Right cardiac atrium (tissue), 5 donors: ENCODE data around the gene KANSL1L. TPM values are rescaled to one million over a fixed set of nuclear protein-coding genes. Genes with fewer than 3 reads are reported as not detected.

ENCODE experiments used
- ATAC-seq, 2 donors: fragments of 200-7000 bp; cut with Tn5 transposase; one replicate each; pipeline versions ENCODE4 v1.8.0 to v1.9.1; 2020; ENCODE audit warnings: moderate library complexity in 2 of 2, mild to moderate bottlenecking in 1 of 2
- DNase-seq, 3 donors: peaks; one replicate each; pipeline ENCODE4 v3.0.0-alpha.2; 2020
- H3K27ac ChIP-seq: one replicate; pipeline ENCODE4 v1.5.1; 2013; ENCODE audit warnings: mild to moderate bottlenecking, low read length, control low read depth, moderate library complexity
- H3K27me3 ChIP-seq: one replicate; pipeline ENCODE4 v1.6.1; 2013; ENCODE audit not compliant: control insufficient read depth, insufficient read depth
- H3K4me1 ChIP-seq: one replicate; pipeline ENCODE4 v1.6.1; 2013; ENCODE audit warnings: low read length; ENCODE audit not compliant: control insufficient read depth, insufficient read depth
- H3K4me3 ChIP-seq: one replicate; pipeline ENCODE4 v1.5.1; 2013; ENCODE audit warnings: low read length, control low read depth
- H3K9me3 ChIP-seq: one replicate; pipeline ENCODE4 v1.6.1; 2013; ENCODE audit warnings: low read length; ENCODE audit not compliant: control insufficient read depth
- WGBS: extraction: QIAGEN DNeasy Blood & Tissue Kit; methylation state at CpG from one replicate; pipeline ENCODE4 v1.1.7; 2013; 5-methylcytosine and 5-hydroxymethylcytosine counted together
- intact Hi-C, 4 donors: fragments of 100-400 bp; cut with DNase I; formaldehyde crosslinking; loops; one replicate each; pipeline versions ENCODE4 v1.11.0 to v1.14.0; 2022 to 2023
- long read RNA-seq, 4 donors: library from polyadenylated mRNA; unstranded; transcript quantifications; one replicate each; pipeline ENCODE4 v2.0.0, GENCODE V29; 2020 to 2021
- polyA plus RNA-seq: library from polyadenylated mRNA; stranded (reverse); fragments of 200-250 nt; gene quantifications from one replicate; pipeline ENCODE4 v1.2.3, GENCODE V29; 2013
- total RNA-seq, 4 donors: library from RNA; stranded (reverse); fragmentation: NEBNext Ultra II Directional; extraction: Animal tissue kit (Norgen Biotek cat#: 25700); gene quantifications; one replicate each; pipeline ENCODE4 v1.2.1, GENCODE V29; 2021
- donor health status: healthy with polysubstance abuse.
- donor health status: DM: no; HTN: yes; CAD: no.
- donor health status: DM: no; HTN: no; CAD: no.
- donor health status: DM: no; HTN: yes; CAD: no; lungs with severe emphysema.
- donor health status: DM: yes; HTN: yes; CAD: no.

The KANSL1L gene
- total RNA-seq (10 to 100 TPM; 19.4 to 23.9 (median 22.2) TPM), polyA plus RNA-seq (6.2 TPM)
- long read RNA-seq, donor 1, full-length matches to known transcripts = 2 of 14 reads
- long read RNA-seq, donor 1, partial matches to known transcripts = 5 of 14 reads
- long read RNA-seq, donor 1, other reads (novel, unspliced or antisense) = 7 of 14 reads
- long read RNA-seq, donor 2, full-length matches to known transcripts = 2 of 6 reads
- long read RNA-seq, donor 2, partial matches to known transcripts = 3 of 6 reads
- long read RNA-seq, donor 2, other reads (novel, unspliced or antisense) = 1 of 6 reads
- long read RNA-seq, donor 3, partial matches to known transcripts = 3 of 24 reads
- long read RNA-seq, donor 3, other reads (novel, unspliced or antisense) = 18 of 24 reads
- long read RNA-seq, donor 4, partial matches to known transcripts = 2 of 5 reads
- long read RNA-seq, donor 4, other reads (novel, unspliced or antisense) = 3 of 5 reads

DNA sequence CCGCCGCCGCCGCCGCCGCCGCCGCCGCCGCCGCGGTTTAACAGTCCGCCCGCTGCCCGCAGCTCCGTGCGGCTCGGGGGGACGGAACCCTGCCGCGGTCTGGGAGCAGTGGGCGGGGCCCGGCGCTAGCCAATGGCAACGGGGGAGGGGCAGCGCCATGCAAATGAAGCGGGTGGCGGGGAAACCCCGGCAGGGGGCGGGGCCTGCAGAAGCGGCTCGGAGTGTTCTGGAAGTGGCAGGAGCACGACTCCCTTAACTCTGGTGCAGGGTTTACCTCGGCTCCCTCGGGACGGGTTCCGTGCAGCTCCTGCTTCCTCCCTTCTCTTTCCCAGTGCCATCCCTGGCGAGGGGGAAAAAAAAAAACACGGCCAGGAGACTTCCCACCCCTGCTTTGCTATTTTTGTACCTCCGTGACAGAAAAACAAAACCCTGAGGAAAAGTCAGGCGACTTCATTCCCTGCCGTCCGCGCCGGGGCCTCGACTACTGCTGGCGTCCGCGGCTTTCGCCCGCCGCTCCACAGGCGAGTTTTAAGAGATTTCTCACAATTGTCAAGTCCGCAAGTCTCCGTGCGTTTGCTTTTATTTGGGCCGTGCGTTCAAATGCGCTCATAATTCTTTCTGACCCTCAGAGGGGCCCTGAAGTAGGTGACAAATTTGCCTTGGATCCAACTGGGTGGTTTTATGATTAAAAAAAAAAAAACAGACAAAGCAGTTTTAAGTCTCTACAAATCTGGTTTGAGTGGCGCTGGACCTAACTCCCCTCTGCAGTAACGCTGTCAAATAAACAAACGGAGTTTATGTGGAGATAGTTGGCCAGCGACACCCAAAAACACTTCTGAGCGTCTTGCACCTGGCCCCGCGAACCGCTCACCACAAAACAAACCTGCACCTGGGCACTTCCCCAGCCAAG, at the start of gene KANSL1L:
Gene KANSL1L (minus strand): TSS at position 101 of the 910 bp plus-strand sequence. CDS start 16,827 bp downstream, outside the sequence.
- WGBS = under 1% methylated on average over 67 of the region's 67 CpGs
- intact Hi-C loops = loop anchor here in 1 of 4 donors (10.0 kb wide), 1 partner anchor 167 kb away; the partner anchor contains the start of gene RPE
- H3K4me1 ChIP-seq = no peaks in the 10 kb centered on the region
- ATAC-seq (peak; percentile 95 to 97), DNase-seq (peak; percentile 99 to 100 (median 100))
- peak within 1 kb of the TSS; percentile 100 for H3K27ac ChIP-seq
- no peaks in the 10 kb centered on the region for H3K9me3 ChIP-seq
- H3K4me3 ChIP-seq = peak within 1 kb of the TSS; percentile 98
- no peaks in the 10 kb centered on the region for H3K27me3 ChIP-seq

- WGBS = 34% methylated on average over 1 of the region's 1 CpG
- ATAC-seq (no peak), DNase-seq (no peak)
- H3K4me3 ChIP-seq = no peak overlapping the region
- intact Hi-C loops = no loop called here
- no peak overlapping the region for H3K27ac ChIP-seq
- no peaks in the 10 kb centered on the region for H3K9me3 ChIP-seq
- H3K4me1 ChIP-seq = no peaks in the 10 kb centered on the region
- H3K27me3 ChIP-seq = no peaks in the 10 kb centered on the region
Measured at GRCh38 chr2:210215120-210215519, 43.9 kb upstream of the KANSL1L start.

DNA sequence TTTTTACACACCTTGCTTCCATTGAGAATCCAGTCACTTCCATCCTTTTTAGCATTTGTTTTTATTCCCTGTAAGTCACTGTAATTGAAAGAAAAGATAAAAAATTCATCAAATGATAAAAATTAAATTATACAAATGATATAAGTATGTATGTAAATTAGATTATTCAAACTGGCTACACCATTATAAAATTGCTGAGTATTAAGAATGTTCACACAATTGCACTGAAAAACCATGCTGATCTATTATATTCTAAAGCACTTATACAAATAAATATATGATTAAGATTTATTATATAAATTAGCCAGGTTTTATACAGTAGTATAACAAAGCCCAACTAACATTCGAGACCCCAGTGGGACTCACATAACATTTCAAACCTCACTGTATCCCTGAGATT, 39.0 kb upstream of the KANSL1L start:
- ATAC-seq (no peak), DNase-seq (no peak)
- Histone ChIP-seq H3K4me1 (no peaks in the 10 kb centered on the region), H3K27me3 (no peaks in the 10 kb centered on the region), H3K27ac (no peak overlapping the region), H3K9me3 (no peaks in the 10 kb centered on the region), H3K4me3 (no peak overlapping the region)
- intact Hi-C loops = no loop called here
- 94% methylated on average over 1 of the region's 1 CpG for WGBS

- WGBS = 84% methylated on average over 1 of the region's 1 CpG
- Histone ChIP-seq H3K27ac (no peak overlapping the region), H3K9me3 (no peaks in the 10 kb centered on the region), H3K4me1 (no peaks in the 10 kb centered on the region), H3K4me3 (no peak overlapping the region), H3K27me3 (no peaks in the 10 kb centered on the region)
- intact Hi-C loops = no loop called here
- no peak for DNase-seq
- no peak for ATAC-seq
Measured at GRCh38 chr2:210207929-210208328, 36.7 kb upstream of the KANSL1L start.

GRCh38 chr2:210203558-210203957, 32.3 kb upstream of the KANSL1L start:
- no peak for ATAC-seq

GRCh38 chr2:210203147-210203546, 31.9 kb upstream of the KANSL1L start:
- Histone ChIP-seq H3K4me1 (no peaks in the 10 kb centered on the region), H3K27me3 (no peaks in the 10 kb centered on the region), H3K4me3 (no peak overlapping the region), H3K9me3 (no peaks in the 10 kb centered on the region), H3K27ac (no peak overlapping the region)
- intact Hi-C loops = loop anchor here in 1 of 4 donors (5.0 kb wide), 1 partner anchor 226 kb away; no protein-coding TSS in a partner anchor
- 78% methylated on average over 1 of the region's 1 CpG for WGBS
- ATAC-seq (no peak), DNase-seq (no peak)

More at GRCh38 chr2:210203558-210203957, 32.3 kb upstream of the KANSL1L start:
- DNase-seq = no peak
- H3K4me1 ChIP-seq = no peaks in the 10 kb centered on the region
- intact Hi-C loops = loop anchor here in 1 of 4 donors (5.0 kb wide), 1 partner anchor 226 kb away; no protein-coding TSS in a partner anchor
- no peak overlapping the region for H3K4me3 ChIP-seq
- H3K27ac ChIP-seq = no peak overlapping the region
- no peaks in the 10 kb centered on the region for H3K27me3 ChIP-seq
- WGBS = 46% methylated on average over 1 of the region's 1 CpG
- H3K9me3 ChIP-seq = no peaks in the 10 kb centered on the region

DNA sequence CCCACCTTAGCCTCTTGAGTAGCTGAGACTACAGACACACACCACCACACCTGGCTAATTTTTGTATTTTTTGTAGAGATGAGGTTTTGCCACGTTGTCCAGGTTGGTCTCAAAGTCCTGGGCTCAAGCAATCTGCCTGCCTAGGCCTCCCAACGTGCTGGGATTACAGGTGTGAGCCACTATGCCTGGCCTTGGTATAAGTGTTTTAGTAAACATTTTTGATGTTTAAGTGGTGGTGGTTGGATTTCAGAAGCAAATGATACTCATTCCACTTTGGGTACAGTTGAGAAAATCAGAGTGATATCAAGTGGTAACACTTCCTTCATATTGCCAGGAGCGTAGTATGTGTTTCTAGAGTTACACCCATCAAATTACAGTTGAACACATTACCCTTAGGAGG, 28.6 kb upstream of the KANSL1L start:
- no peaks in the 10 kb centered on the region for H3K9me3 ChIP-seq
- no peaks in the 10 kb centered on the region for H3K27me3 ChIP-seq
- H3K4me3 ChIP-seq = no peak overlapping the region
- DNase-seq (no peak), ATAC-seq (no peak)
- no peaks in the 10 kb centered on the region for H3K4me1 ChIP-seq
- WGBS = 85% methylated on average over 3 of the region's 3 CpGs
- intact Hi-C loops = loop anchor here (2.0 to 10.0 kb wide), 3 partner anchors 125 to 223 kb away; no protein-coding TSS in a partner anchor
- H3K27ac ChIP-seq = no peak overlapping the region

DNA sequence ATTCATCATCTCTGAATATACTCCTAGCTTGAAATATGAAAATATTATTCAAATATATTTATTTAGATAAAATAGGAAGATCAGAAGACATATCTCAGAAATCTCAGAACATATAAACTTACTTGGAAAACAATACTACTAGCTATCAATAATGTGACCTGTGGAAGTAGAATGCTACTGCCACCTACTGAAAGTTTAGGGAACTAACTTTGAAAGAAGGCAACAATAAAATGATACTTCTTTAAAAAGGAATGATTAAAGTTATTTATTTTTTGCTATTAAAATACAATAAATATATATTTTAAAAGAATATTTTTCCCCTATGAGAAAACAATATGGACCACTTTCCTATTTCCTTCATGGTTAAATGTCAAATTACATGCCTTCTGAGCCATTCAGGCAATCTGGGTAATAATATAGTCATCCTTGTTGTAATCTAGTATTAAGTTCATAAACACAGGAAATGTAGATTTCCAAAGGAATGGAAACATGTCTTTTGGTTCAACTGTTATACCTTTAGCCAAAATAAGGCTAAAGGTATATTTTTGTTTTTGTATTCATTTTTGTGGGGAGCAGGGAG, 28.1 kb upstream of the KANSL1L start:
- ATAC-seq (no peak), DNase-seq (no peak)
- Histone ChIP-seq H3K9me3 (no peaks in the 10 kb centered on the region), H3K4me3 (no peak overlapping the region), H3K4me1 (no peaks in the 10 kb centered on the region), H3K27ac (no peak overlapping the region), H3K27me3 (no peaks in the 10 kb centered on the region)
- intact Hi-C loops = loop anchor here in 3 of 4 donors (5.0 to 10.0 kb wide), 2 partner anchors 124 to 222 kb away; no protein-coding TSS in a partner anchor

- no peak for ATAC-seq
- no peak overlapping the region for H3K4me3 ChIP-seq
- H3K9me3 ChIP-seq = no peaks in the 10 kb centered on the region
- H3K4me1 ChIP-seq = no peaks in the 10 kb centered on the region
- 23% methylated on average over 1 of the region's 1 CpG for WGBS
- no peaks in the 10 kb centered on the region for H3K27me3 ChIP-seq
- no peak overlapping the region for H3K27ac ChIP-seq
- intact Hi-C loops = loop anchor here in 3 of 4 donors (5.0 to 10.0 kb wide), 2 partner anchors 124 to 221 kb away; no protein-coding TSS in a partner anchor
- DNase-seq = no peak
Measured at GRCh38 chr2:210198326-210198725, 27.1 kb upstream of the KANSL1L start.

- Histone ChIP-seq H3K9me3 (no peaks in the 10 kb centered on the region), H3K27me3 (no peaks in the 10 kb centered on the region), H3K4me1 (no peaks in the 10 kb centered on the region), H3K4me3 (no peak overlapping the region), H3K27ac (no peak overlapping the region)
- 89% methylated on average over 2 of the region's 2 CpGs for WGBS
- intact Hi-C loops = loop anchor here in 3 of 4 donors (5.0 to 10.0 kb wide), 2 partner anchors 123 to 220 kb away; no protein-coding TSS in a partner anchor
- no peak for DNase-seq
- ATAC-seq = no peak
Measured at GRCh38 chr2:210197720-210198119, 26.5 kb upstream of the KANSL1L start.
